ENCODE data around the gene CHN2. TPM values are rescaled to one million over a fixed set of nuclear protein-coding genes. Genes with fewer than 3 reads are reported as not detected.

The CHN2 gene
- total and polyA plus RNA-seq, 10 donors = 4.2 to 52.0 (median 28.5) TPM

DNA sequence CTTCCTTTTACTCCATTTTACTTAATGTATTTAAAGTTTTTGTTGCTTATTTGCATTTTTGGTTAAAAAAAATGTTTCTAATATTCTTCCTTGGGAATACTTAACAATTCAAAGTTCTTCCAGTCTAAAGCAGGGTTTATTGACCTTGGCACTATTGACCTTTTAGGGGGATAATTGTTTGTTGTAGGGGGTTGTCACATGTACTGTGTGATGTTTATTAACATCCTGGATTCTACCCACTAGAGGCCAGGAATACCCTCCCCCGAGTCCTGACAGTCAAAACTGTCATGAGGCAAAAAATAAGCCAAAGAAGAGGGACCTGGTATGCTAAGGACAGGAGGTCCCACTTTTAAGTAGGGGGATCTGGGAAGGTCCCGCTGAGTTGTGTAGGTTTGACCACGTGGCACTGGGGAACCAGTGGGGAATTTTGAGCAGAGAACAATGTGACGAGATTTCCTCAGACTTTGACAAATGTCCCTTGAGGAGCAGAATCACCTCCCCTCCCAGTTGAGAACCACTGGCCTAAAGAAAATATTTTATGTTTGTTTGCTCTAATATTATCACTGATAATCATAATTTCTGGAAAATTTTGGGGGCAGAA, 190.7 kb downstream of the CHN2 start:
- intact Hi-C loops (cut with DNase I; ENCODE audit: low total_unique reads) = no loop called here
- TF ChIP-seq POLR2A (IDR thresholded peaks at IDR 0.05) (no peak), CTCF (IDR thresholded peaks at IDR 0.05 in 8 of 11, conservative IDR thresholded peaks at IDR 0.05 in 3 of 11) (no peak), POLR2AphosphoS5 (IDR thresholded peaks at IDR 0.05) (no peak)
- no peak for DNase-seq
- 52 to 83% (median 61%) methylated on average over 4 of the region's 4 CpGs for WGBS, 5 donors
- Histone ChIP-seq H3K36me3 (no peaks in the 10 kb centered on the region), H3K4me1 (peaks cover 0 to 4% (median 0%) of the 10 kb centered on the region in 6 donors), H3K9me3 (no peaks in the 10 kb centered on the region), H3K27me3 (replicated peaks in 1 of 7) (no peaks in the 10 kb centered on the region), H3K4me3 (no peak overlapping the region), H3K27ac (no peak overlapping the region)

DNA sequence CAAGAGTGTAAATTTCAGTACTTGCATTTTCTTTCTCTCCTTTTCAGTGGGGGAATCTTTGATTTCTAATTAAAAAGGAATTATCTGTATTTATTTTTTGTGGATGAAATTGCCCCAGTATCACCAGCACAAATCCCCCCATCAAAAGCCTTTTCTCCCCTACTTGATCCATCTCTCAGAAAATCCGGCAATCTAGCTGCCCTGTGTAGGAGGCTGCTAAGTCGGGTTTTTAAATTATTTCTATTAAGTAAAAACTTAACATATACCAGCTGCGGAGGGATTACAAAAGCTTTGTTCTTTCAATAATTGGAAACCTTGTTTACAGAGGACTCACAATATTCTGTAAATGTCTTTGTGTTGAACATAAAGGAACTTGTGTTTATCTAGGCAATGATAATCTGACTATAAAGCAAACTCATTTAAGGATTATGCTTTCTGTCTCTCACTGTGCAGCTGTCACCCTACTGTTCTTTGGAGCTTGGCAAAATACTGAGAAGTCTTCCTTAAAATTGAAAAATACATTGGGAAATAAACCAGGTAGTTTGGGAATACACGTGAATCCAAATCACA, 191.7 kb downstream of the CHN2 start:
- Histone ChIP-seq H3K27me3 (replicated peaks in 1 of 7) (no peaks in the 10 kb centered on the region), H3K27ac (no peak overlapping the region), H3K4me3 (no peak overlapping the region), H3K36me3 (no peaks in the 10 kb centered on the region), H3K4me1 (peaks cover 0 to under 1% (median 0%) of the 10 kb centered on the region in 6 donors), H3K9me3 (no peaks in the 10 kb centered on the region)
- no peak for TF ChIP-seq POLR2A (IDR thresholded peaks at IDR 0.05)
- TF ChIP-seq POLR2AphosphoS5 (IDR thresholded peaks at IDR 0.05) = no peak
- no peak for TF ChIP-seq CTCF (IDR thresholded peaks at IDR 0.05 in 8 of 11, conservative IDR thresholded peaks at IDR 0.05 in 3 of 11)
- 86 to 95% (median 89%) methylated on average over 4 of the region's 4 CpGs for WGBS, 5 donors
- DNase-seq = no peak
- intact Hi-C loops (cut with DNase I; ENCODE audit: low total_unique reads) = no loop called here

DNA sequence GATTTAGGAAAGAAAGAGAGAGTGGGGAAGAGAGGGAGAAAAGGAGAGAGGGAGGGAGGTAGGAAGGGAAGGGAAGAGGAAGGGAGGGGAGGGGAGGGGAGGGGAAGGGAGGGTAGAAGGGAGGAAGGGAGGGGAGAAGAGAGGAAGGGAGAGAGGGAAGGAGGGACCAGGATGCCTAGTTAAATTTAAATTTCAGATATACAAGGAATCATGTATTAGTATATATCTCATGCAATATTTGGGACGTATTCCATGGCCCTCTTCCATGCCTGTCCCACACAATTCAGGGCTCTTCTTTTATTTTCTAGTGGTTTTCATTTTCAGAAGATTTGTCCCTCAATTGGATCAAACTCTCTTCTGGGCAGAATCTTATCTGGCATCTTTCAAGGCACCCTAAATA, 196.7 kb downstream of the CHN2 start:
- H3K9me3 ChIP-seq = no peaks in the 10 kb centered on the region
- no peak overlapping the region for H3K27ac ChIP-seq
- no peak overlapping the region for H3K4me3 ChIP-seq
- no peaks in the 10 kb centered on the region for H3K4me1 ChIP-seq
- WGBS, 5 donors = 79 to 100% (median 95%) methylated on average over 1 of the region's 1 CpG
- intact Hi-C loops (cut with DNase I; ENCODE audit: low total_unique reads) = no loop called here
- no peak for DNase-seq
- H3K27me3 ChIP-seq (replicated peaks in 1 of 7) = no peaks in the 10 kb centered on the region
- H3K36me3 ChIP-seq = no peaks in the 10 kb centered on the region
- TF ChIP-seq POLR2AphosphoS5 (IDR thresholded peaks at IDR 0.05) = no peak

GRCh38 chr7:29394321-29394720, 199.7 kb downstream of the CHN2 start:
- DNase-seq = no peak
- WGBS, 5 donors = 83 to 89% (median 85%) methylated on average over 7 of the region's 7 CpGs
- TF ChIP-seq POLR2AphosphoS5 (IDR thresholded peaks at IDR 0.05) (no peak), POLR2A (IDR thresholded peaks at IDR 0.05) (no peak), CTCF (IDR thresholded peaks at IDR 0.05 in 8 of 11, conservative IDR thresholded peaks at IDR 0.05 in 3 of 11) (no peak)
- Histone ChIP-seq H3K27ac (no peak overlapping the region), H3K4me1 (no peaks in the 10 kb centered on the region), H3K9me3 (no peaks in the 10 kb centered on the region), H3K27me3 (replicated peaks in 1 of 7) (no peaks in the 10 kb centered on the region), H3K36me3 (peaks cover 0 to 11% (median under 1%) of the 10 kb centered on the region in 6 donors), H3K4me3 (no peak overlapping the region)
- intact Hi-C loops (cut with DNase I; ENCODE audit: low total_unique reads) = no loop called here

All from spleen (tissue), 11 donors.